GM12874 (cell line): ENCODE results near the gene IGF2.

Experiments
- CTCF ChIP-seq: IDR thresholded peaks from 2 replicates; pipeline ENCODE4 v1.5.1; 2011; ENCODE audit warnings: low read depth, mild to moderate bottlenecking, control low read depth, low read length, moderate library complexity; ENCODE audit not compliant: insufficient read depth

IGF2 gene

DNA sequence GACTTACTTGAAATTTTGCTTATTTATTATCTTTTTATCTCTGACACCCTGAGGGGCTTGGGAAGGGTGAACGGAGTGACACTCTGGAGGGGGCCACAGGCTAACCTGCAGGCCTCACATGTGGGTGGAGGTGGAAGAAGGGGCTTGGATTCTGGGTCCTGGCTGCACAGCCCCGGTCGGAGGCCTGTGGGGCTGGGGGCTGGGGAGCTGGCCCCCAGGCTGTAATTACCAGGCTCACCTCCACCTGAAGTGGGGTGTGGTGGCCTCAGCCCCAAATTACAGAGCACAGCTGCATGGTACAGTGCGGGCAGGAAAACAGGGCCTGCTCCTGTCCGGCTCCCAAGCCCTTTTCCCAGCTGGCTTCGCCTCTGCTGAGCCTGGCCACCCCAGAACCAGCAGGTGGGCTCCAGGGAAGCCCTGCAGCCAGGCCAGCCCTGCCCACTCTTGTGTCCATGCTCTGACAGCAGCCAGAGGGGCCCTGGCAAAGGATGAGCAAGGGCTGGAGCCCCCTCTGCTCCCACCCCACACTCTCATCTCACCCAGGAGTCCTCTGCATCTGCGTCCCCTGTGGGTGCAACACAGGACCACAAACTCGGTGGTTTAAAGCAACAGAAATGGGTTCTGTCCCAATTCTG is 48.0 kb downstream of the IGF2 start:
- no peak for TF ChIP-seq CTCF

GRCh38 chr11:2090172-2091111 is 48.7 kb downstream of the IGF2 start:
- TF ChIP-seq CTCF: no peak

DNA sequence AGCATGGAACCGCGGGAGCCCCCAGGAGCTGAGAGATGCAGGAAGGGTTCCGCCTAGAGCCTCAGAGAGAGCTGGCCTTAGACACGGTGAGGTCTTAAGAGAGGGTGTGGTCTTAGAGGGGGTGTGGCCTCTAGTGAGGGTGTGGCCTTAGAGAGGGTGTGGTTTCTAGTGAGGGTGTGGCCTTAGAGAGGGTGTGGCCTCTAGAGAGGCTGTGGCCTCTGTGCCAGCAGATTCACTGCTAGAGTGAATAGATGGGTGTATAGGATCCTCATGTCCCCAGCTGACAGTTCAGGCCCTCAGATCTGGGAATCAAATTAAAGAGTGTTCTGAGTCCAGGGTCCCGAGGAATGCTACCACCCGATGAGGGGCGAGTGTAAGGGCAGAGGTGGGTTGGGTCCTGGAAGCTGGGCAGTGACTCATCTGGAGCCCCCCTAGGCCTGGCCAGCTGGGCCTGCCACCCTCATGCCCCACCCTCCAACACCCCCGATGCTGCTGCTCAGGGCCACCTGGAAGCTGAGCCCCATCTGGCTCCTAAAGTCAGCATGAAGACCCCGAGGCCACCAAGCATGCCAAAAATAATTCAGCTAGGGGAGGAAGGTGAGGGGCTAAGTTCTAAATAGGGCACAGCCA is 49.5 kb downstream of the IGF2 start:
- no peak for TF ChIP-seq CTCF

DNA sequence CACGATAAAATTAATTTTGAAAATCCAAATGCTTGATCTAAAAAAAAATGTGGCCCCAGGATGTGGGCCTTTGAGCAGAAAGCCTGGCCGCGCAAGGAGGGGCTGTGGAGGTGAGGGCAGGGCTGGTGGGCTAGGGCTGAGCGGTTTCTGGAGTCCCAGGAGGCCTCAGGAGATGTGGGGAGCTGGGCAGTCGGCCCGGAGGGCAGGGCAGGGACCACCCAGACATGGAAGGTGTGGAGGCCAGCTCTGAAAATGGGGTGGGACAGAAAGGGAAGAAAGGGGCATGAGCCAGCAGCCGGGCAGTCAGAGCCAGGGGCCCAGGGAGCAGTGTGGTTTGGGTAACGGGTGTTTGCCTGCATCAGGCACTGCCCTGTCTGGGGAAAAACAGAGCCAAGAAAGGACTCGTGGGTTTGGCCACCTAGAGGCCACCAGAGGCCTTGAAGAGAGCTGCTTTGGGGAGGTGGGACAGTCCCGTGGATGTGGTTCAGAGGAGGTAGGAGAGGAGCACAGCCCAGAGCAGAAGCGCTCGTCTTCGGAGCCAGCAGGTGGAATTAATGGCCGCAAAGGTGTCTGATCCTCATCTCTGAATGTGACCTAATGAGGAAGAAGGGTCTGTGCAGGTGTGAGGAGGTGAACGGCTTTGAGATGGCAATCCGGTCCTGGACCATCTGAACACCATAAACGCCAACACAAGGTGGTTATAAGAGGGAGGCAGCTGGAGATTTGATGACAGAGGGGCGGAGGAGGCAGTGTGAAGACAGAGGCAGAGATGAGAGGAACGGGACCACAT is 50.2 kb downstream of the IGF2 start:
- TF ChIP-seq CTCF: 0 out of 2 replicates have a peak, but pooled peaks have one; percentile 4

DNA sequence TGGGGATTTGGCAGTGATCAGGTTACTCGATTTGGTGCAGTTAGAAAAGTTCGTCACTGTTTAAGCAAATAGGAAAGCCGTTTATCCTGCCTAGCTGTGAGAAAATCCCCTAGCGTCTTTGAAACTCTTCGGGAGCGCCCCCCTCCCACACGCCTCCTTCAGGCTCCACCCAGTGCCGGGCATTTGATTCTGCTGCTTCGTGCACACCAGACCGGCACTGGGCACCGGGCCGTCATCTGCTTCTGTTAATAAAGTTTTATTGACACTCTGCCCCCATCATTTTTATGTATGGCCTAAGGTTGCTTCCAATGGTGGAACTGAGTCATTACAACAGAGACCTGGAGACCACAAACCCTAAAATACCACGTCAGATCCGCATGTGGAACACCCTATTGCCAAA is 50.9 kb downstream of the IGF2 start:
- TF ChIP-seq CTCF: no peak

- TF ChIP-seq CTCF: no peak
Observed at GRCh38 chr11:2086239-2087040, 52.7 kb downstream of the IGF2 start.
